ENCODE measurements around the gene C4orf46. TPM values are rescaled to one million over a fixed set of nuclear protein-coding genes. Genes with fewer than 3 reads are reported as not detected.
"Not testable (repeated sequence)": the region's sequence is repeated elsewhere in the genome, so short reads cannot be mapped to it uniquely, and the experiment has no call there.

The C4orf46 gene
- total and polyA plus RNA-seq, 2 experiments from 2014 or later: 23.9 to 41.5 TPM

DNA sequence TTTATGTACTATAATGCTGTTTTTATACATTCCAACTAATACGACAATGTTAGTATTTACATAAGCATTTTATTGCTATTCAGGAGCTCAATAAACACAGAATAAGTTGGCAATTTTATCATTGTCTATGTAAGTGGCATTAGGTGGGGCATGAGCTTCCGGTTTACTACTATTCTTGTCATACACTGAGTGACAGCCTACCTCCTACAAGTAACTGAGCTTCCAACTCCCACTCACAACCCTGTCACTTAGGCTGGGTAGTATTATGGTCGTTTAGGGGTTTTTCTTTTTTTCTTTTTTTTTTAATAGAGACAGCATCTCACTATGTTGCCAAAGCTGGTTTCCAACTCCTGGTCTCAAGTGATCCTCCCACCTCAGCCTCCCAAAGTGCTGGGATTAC lies 44.1 kb upstream of the C4orf46 start (continued):
- TF ChIP-seq ZNF331 (CRISPR knock-in tag; IDR thresholded peaks at IDR 0.05; ENCODE audit: low read depth): no peak

DNA sequence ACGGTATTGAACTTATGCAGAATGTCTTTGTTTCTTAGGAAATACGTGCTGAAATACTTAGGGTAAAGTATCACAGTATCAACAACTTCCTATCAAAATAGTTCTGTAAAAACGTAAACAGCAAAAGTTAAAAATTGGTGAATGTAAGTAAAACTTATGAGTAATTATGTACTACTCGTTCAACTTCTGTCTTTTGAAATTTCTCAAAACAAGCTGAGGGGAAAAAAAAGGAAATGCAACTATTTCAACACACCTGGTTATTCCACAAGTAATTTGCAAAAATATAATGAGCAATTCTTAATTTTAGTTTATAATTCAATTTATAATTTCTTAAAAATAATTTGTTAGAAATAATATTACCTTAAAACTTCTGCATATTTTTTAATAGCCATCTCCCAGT lies 43.2 kb upstream of the C4orf46 start:
- Histone ChIP-seq H3K9me2 (ENCODE audit: insufficient read depth) (no peaks in the 10 kb centered on the region), H3K4me3 (no peak overlapping the region), H2AFZ (no peak overlapping the region), H3K27ac (ENCODE audit: low read depth) (no peak overlapping the region), H3K36me3 (ENCODE audit: insufficient read depth) (peaks cover 80% of the 10 kb centered on the region), H4K20me1 (replicated peaks; ENCODE audit: insufficient read depth) (peaks cover 7% of the 10 kb centered on the region), H3K4me1 (ENCODE audit: insufficient read depth) (no peaks in the 10 kb centered on the region), H3K27me3 (ENCODE audit: insufficient read depth) (no peaks in the 10 kb centered on the region), H3K4me2 (no peak overlapping the region), H3K79me2 (replicated peaks; ENCODE audit: insufficient read depth) (0 out of 2 replicates have a peak, but pooled peaks cover 6% of the 10 kb centered on the region), H3F3A (replicated peaks; ENCODE audit: low read depth) (no peaks in the 10 kb centered on the region)
- no peak overlapping the region for H3K27ac Mint-ChIP-seq
- DNase-seq (ENCODE audit: low spot score) (no peak), ATAC-seq (no peak)
- H3K4me1 Mint-ChIP-seq: no peaks in the 10 kb centered on the region
- H3K4me3 Mint-ChIP-seq: no peak overlapping the region
- H3K36me3 Mint-ChIP-seq (ENCODE audit: low read depth): peaks cover 90% of the 10 kb centered on the region
- H3K9me3 Mint-ChIP-seq: no peaks in the 10 kb centered on the region
- no peaks in the 10 kb centered on the region for H3K27me3 Mint-ChIP-seq (ENCODE audit: insufficient read depth, low read depth, poor library complexity)
- no peak for TF ChIP-seq EZH2phosphoT487 (IDR thresholded peaks at IDR 0.05; ENCODE audit: unreplicated experiment)
- no peak for TF ChIP-seq EZH2 (IDR thresholded peaks at IDR 0.05; ENCODE audit: low read depth, unreplicated experiment)
- TF ChIP-seq STAT1 (IDR thresholded peaks at IDR 0.05; ENCODE audit: unreplicated experiment): no peak
- TF ChIP-seq JUNB (IDR thresholded peaks at IDR 0.05; ENCODE audit: unreplicated experiment): no peak
- TF ChIP-seq, protein P1, sequence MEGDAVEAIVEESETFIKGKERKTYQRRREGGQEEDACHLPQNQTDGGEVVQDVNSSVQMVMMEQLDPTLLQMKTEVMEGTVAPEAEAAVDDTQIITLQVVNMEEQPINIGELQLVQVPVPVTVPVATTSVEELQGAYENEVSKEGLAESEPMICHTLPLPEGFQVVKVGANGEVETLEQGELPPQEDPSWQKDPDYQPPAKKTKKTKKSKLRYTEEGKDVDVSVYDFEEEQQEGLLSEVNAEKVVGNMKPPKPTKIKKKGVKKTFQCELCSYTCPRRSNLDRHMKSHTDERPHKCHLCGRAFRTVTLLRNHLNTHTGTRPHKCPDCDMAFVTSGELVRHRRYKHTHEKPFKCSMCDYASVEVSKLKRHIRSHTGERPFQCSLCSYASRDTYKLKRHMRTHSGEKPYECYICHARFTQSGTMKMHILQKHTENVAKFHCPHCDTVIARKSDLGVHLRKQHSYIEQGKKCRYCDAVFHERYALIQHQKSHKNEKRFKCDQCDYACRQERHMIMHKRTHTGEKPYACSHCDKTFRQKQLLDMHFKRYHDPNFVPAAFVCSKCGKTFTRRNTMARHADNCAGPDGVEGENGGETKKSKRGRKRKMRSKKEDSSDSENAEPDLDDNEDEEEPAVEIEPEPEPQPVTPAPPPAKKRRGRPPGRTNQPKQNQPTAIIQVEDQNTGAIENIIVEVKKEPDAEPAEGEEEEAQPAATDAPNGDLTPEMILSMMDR (conservative IDR thresholded peaks at IDR 0.05; ENCODE audit: low read depth in 2 of 2): no peak
- TF ChIP-seq ETS1 (IDR thresholded peaks at IDR 0.05): no peak

- not testable (repeated sequence) for H3K4me3 Mint-ChIP-seq; H3K79me2 ChIP-seq (replicated peaks; ENCODE audit: insufficient read depth); H3K4me2 ChIP-seq; ATAC-seq; H3K27ac Mint-ChIP-seq; H3K4me1 Mint-ChIP-seq; H3K27ac ChIP-seq (ENCODE audit: low read depth); H3F3A ChIP-seq (replicated peaks; ENCODE audit: low read depth); H3K4me1 ChIP-seq (ENCODE audit: insufficient read depth); H3K9me2 ChIP-seq (ENCODE audit: insufficient read depth); H2AFZ ChIP-seq; H3K27me3 ChIP-seq (ENCODE audit: insufficient read depth); DNase-seq (ENCODE audit: low spot score); H4K20me1 ChIP-seq (replicated peaks; ENCODE audit: insufficient read depth); H3K4me3 ChIP-seq; H3K27me3 Mint-ChIP-seq (ENCODE audit: insufficient read depth, low read depth, poor library complexity); H3K9me3 Mint-ChIP-seq
- peaks cover 82% of the 10 kb centered on the region for H3K36me3 Mint-ChIP-seq (ENCODE audit: low read depth)
- peaks cover 75% of the 10 kb centered on the region for H3K36me3 ChIP-seq (ENCODE audit: insufficient read depth)
Observed at GRCh38 chr4:158712622-158713021, 40.9 kb upstream of the C4orf46 start.

Data from GM23338 (cell line).